HG02798 (cell line): ENCODE measurements around the gene IRF8.
"Not testable (repeated sequence)": the region's sequence is repeated elsewhere in the genome, so short reads cannot be mapped to it uniquely, and the experiment has no call there.

Source experiments
- ATAC-seq: cut with Tn5 transposase; IDR thresholded peaks from one replicate; pipeline ENCODE4 v1.9.1; 2021; ENCODE audit warnings: mild to moderate bottlenecking; ENCODE audit not compliant: unreplicated experiment, poor library complexity

Gene IRF8

DNA sequence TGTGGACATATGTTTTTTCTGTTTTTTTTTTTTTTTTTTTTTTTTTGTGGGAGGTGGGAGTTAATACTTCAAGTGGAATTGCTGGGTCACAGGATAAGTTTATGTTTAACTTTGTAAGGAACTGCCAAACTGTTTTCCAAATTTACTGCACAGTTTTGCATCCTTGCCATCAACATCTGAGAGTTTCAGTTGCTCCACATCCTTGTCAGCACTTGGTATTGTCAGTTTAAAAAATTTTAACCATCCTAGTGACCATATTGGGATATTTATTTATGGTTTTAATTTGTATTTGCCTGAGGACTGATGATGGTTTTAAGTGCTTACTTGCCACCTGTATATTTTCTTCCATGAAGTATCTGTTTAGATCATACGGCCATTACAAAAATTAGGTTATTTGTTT is 34.0 kb upstream of the IRF8 start:
- ATAC-seq: no peak

DNA sequence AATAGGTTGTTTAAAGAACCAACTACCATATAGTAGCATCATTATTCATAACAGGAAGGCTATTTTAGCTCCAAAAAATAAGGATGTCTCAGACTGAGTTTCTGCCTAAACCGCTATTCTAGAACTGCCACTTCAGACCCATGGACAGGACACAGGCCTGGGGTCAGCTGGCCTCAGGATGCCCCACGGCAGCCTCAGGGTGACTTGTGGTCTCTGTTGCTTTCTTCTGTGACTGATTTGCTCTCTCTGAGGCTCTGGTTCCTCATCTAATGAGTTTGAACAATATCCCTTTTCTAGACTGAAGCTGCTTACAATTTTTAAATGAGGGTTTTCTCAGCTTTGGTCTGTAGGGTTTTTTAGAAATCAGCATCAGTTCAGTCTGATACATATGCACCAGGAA is 31.8 kb upstream of the IRF8 start:
- ATAC-seq: no peak

DNA sequence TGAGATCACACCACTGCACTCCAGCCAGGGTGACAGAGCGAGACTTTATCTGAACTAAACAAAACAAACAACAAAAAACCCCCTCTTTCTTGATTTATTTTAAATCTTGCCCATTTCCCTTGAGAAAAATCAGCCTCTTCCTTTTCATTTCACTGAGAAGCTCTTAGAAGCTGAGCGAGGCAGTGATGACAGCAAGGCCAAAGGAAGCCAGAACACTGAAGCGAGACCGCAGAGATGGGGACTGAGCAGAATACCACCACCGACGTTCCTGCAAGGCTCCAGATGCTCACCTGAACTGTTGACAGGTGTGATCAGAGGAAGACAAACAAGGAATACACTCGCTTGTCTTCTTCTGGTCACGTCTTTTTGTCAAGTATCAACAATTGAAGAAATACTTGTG is 30.5 kb upstream of the IRF8 start:
- ATAC-seq: no peak

DNA sequence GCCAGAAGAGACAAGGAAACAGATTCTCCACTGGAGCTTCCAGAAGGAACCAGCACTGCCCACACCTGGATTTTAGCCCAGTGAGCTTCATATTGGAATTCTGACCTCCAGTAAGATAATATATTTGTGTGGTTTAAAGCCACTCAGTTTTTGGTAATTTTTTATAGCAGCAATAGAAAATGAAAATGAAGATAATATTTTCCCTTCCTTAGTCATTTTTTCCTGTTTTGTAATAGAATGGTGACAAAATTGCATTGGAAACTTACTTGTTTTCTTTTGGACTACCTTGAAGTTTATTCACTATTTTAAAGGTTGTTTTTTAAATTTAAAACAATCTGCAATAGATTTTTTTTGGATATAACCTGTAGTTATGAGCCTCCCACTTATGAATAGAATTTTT is 29.8 kb upstream of the IRF8 start:
- ATAC-seq: no peak

DNA sequence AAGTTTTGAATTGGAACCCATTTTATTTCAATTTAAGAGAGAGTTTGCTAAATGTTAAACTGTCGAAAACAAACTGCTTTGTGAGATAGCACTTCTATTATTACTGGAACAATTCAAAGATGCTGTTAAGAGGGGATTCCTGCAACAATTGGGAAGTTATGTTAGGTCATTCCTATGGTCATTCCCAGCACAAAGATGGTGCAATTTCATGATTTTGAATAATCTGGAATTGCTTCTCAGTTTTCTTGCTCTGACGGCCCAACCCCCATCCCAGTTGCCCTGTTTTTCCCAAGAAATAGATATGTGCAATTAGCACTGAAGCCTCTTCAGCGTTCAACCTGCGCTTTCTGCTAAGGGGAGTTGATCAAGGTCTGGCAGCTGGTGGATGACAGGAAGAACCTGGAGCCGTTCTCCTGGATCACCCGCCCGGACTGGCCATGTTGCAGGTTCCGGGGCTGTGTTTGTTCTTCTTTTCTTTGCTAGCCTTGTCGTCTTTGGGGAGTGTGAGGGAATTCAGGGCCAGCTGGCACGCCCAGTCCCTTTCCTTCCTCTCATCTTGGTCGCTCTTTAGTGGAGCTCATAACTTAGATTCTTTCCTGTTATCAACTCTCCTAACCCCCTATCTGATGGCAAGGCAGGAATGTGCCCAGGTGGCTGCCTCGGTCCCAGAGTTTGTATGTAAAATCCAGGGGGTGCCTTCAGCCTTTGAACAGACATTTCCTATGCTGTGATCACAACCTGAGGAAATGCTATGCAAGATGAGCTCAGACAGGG is 29.0 kb upstream of the IRF8 start:
- no peak for ATAC-seq

DNA sequence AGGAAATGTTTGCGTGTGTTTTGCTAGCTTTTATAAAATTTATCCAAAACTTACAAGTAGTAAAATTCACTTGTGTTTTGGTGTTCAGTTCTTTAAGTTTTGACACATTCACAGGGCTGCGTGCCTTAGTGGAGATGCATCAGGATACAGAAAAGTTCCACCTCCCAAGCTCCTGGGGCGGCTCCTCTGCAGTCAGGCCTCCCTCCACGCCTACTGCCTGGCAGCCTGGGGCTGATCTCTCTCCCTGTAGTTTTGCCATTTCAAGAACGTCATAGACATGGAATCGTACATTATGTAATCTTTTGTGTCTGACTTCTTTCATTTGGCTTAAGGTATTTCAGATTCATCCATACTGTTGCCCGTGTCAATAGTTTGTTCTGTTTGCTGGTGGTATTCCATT is 27.2 kb upstream of the IRF8 start:
- no peak for ATAC-seq

DNA sequence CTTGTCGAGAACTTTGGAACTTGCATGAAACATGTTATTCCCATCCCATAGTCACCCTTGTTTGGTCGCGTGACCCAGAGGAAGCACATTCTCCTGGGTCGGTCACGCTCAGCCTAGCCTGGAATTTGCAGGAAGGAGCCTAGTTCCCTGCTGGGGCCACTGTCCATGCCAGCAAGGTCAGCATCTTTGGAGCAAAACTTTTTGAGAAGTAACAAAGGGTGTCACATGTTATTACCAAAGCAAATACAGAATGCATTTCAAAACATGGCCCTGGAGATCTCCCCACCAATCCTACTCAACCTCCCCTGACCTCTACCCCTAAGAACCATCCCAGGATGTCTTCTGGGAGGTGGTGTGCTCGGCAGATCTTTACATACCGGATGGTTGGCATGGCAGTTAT is 26.2 kb upstream of the IRF8 start:
- ATAC-seq: no peak

DNA sequence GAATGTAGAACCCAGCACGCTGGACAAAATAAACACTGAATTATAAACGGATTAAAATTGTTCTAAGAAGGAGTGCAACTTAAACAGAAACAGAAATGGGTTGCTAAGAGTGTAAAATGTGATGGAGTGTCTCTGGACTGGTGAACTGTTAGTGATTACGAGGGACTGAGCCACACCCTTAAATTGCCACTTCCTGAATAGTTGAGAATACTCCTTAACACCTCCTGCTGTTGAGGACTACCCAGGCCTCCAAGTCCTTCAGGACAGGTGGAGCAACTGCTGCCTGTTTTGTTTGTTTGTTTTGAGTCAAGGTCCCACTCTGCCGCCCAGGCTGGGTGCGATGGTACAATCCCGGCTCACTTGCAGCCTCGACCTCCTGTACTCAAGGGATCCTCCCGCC is 25.8 kb upstream of the IRF8 start:
- no peak for ATAC-seq

DNA sequence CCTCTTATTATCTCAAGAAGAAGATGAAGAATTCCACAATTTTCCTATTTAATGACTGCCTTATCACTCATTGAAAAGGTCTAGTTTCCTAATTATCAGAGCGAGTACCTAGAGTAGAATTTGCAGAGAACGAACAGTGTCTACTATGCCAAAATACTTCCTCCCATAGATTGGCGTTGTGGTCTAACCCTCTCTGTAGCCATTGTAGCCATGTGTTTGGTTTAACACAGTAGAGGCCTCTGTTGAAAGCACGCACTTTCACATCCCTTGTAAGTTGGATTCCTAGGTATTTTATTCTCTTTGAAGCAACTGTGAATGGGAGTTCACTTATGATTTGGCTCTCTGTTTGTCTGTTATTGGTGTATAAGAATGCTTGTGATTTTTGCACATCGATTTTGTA is 24.9 kb upstream of the IRF8 start:
- ATAC-seq: not testable (repeated sequence)

DNA sequence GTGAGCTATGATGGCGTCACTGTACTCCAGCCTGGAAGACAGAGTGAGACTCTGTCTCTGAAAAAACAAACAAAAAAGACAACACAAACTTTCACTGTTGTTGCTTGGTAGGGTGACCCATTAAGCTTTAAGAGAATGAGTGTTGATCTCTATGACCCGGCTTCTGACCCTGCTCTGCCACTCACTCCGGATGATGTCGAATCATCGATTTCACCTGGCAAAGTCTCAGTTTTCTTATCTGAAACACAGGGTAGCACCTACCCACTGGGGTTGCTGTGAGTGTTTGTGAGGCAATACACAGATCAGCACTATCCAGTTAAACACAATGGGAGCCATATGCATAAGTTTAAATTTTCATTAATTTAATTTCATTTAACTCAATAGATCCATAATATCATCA is 20.6 kb upstream of the IRF8 start:
- ATAC-seq: no peak

DNA sequence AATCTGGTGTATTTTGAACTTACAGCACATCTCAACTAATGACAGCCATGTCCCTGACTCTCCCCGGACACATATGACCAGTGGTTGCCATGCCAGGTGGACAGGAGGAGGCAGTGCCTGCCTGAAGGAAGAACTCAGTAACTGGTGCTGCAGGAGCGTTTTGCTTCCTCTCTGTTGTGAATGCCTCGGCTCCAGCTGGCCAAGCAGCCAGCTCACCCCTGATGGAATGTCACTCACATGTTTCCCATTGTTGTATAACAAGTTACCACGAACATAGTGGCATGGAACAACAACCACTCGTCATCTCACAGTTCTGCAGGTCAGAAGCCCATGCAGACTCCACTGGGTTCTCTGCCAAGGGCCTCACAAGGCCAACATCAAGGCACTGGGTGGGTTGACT is 20.1 kb upstream of the IRF8 start:
- ATAC-seq: no peak

DNA sequence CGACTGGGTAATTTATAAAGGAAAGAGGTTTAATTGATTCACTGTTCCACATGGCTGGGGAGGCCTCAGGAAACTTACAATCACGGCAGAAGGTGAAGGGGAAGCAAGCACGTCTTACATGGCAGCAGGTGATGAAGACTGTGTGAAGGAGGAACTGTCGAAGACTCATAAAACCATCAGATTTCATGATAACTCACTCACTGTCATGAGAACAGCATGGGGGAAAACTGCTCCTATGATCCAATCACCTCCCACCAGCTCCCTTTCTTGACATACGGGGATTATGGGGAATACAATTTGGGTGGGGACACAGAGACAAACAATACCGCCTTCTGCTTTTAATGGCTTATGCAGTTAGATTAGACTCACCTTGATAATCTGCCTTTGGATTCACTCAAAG is 19.4 kb upstream of the IRF8 start:
- ATAC-seq: no peak

DNA sequence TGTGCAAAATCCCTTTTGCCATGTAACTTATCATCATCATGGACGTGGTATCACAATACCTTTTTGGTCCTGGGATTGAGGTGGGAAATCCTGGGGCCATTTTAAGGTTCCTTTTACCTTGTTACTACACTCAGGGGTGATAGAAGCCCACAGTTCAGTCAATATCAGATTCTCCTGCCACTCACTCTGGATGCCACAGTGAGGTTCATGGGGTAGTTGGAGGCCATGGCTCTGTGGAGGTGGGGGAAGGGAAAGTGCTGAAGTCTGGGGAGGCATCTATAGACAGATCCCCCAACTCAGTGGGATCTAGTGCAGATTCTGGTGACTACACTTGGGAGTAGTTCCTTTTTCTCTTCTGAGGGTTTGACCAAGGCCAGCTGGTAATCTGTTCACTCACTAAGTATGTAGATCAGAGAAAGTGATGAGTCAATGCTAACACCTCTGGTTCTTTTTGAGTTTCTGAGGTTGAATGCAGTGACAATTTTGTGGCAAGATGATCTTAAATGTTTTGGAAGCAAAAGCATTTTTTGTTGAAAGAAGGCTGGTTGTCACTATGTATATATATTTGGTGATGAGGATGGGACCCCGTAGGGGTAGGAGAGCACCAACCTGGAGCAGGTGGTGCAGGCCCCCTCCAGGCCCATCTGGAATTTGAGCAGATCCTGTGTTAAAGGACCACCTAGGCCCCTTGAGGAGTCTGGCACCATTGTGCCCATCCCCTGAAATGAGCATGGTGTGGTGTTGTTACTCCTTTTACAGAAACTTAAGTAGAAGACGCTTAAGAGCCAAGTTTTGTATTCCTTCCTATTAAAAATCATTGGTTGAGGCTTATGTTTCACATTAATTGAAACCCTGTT is 18.8 kb upstream of the IRF8 start:
- no peak for ATAC-seq

DNA sequence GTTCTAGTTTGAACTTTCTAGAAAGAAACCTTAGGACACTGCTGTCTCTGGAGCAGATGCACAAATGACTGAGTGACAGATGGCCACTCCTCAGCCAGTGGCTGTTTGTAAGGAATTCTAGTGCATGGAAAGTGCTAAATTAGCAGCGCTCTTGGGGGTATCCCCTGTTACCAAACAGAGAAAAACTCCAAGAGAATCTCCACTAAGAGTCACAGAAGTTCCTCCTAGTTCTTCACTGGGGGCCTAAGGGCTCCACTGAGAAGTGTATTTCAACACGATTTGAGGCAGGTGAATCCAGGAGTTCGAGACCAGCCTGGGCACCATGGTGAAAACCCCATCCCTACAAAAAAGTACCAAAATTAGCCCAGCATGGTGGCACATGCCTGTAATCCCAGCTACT is 18.1 kb upstream of the IRF8 start:
- no peak for ATAC-seq

DNA sequence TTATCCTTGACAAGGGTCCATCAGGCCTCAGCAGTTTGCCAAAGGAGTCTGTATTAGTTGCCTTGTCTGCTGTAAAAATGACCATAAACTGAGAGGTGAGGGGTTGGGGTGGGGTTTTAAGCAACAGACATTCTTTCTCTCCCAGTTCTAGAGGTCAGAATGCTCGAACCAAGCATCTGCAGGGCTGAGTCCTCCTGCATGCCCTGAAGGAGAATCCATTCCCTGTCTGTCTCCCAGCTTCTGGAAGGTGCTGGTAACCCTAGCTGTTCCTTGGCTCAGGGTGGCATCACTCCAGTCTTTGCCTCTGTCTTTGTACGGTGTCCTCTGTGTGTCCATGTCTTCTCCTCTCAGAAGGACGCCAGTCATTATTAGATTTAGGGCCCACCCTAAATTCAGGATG is 17.5 kb upstream of the IRF8 start:
- ATAC-seq: no peak

DNA sequence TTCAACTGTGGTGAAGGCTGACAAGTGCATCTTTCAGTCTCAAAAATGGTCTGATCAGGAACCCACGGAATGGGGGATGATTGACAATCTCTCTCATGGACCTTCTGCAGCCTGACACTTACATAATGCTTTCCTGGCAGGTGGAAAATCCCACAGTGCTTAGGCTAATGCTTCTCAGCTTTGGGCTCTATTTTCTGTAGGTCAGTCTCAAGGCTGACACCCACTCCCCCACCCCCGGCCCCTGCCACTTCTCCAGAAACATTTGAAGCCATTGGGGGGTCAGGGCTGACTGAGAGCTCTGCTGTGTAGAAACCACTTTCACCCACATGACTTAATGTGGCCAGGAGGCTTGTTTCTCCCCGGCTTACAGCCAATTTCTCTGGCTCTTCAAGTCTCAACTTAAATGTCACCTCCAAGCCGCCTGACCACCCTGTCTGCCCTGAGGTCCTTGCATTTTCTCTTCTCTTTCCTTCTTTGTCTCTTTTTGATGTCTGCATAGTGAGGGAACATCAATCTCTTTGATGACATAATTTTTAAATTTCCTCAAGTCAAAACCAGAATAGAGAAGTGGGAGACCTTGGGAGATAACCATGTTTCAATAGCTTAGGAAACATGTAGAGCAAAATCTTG is 16.7 kb upstream of the IRF8 start:
- ATAC-seq: no peak

DNA sequence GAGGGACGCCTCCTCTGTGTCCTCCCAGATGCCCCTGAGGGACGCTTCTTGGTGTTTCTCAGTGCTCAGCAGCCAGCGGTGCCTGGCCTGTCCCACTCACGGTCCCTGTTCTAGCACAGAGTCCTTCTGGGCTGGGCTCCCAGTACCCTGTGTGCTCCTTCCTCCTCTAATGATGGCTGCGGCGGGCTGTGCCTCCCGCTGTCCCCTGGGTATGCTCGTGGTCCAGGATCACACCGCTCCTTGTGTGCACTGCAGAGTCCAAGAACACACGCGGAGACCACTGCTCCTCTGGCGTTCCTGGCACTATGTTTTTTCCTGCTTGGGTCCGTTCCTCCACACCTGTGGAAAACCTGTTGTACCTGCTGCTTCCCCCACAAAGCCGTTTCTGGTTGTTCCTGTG is 15.1 kb upstream of the IRF8 start:
- no peak for ATAC-seq

DNA sequence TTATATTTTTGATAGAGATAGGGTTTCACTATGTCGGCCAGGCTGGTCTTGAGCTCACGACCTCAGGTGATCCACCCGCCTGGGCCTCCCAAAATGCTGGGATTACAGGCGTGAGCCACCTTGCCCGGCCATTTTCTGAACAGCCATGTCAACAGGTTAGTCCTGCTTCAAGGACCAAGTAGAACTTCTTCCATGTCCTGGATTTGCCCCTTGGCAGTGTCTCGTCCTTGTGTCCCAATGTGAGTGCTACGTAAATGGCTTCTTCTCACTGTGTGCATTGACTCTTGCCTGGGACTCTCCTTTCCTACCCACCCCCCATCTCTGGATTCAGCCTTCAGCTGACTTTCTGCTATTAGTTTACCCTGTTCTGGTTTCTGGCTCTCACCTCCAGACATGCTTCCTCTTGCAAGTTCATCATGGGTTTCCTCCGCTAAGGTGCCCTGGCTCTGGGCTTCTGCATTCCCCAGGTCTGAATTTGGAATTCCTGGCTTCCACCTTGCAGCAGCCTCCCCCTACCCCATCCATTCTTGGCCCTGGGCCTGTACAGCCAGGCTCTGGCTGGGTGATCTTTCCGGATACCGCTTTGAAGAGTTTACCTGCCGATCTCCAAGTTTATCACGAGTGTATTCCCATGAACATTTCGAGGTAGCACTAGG is 14.0 kb upstream of the IRF8 start:
- ATAC-seq: no peak

DNA sequence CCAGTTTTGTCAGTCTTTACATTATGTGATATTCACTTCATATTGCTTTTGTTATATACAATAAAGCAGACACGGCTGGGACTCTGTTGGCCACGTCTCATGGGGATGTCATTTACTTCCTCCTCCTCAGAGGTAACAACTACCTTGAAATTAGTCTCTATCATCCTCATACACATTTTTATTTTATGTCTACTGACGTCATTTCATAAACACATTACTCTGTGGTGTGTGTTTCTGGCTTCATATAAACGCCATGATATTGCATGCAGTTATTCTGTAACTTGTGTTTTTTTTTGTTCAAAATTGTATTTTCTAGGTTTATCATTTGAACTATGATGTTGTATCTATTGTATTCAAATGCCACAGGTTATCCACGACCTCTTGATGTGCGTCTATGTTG is 13.4 kb upstream of the IRF8 start:
- ATAC-seq: no peak

DNA sequence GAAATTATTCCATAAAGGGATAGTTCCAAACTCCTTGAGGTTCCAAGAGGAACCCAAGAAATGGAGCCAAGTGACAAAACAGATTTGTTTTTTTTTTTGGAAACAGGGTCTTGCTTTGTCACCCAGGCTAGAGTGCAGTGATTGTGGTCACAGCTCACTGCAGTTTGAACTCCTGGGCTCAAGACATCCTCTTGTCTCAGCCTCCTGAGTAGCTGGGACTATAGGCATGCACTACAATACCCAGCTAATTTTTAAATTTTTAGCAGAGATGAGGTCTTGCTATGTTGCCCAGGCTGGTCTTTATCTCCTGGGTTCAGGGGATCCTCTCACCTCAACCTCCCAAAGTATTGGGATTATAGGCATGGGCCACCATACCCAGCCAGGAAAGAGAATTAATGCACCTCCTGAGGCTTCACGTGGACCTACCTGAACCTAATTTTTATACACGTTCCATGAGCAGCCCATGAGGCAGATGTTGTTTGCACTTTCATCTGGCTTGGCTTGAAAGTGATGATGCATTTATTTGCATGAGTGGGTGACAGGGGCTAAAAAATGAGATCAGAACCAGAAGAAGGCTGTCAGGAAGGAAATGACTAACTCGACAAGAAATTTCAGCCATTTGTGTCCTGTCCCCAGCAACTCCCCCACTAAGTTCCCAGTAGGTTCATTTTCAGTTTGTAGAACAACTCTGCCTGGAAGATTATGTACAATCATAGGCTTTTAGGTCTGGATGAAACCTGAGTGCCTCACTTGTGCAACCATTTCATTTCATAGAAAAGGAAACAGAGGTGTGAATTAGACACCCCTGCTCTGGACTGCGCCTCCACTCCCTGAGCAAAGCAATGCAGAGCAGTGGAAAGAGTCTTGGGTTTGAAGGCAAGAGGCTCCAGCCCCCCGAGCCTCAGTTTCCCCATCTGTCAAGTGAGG is 10.3 kb upstream of the IRF8 start:
- peak; percentile 82 for ATAC-seq
